Measurements from ENCODE around the gene CCDC63.

GRCh38 chr12:110906083-110906482 lies 59.3 kb downstream of the CCDC63 start:
- no peak for TF ChIP-seq POLR2A (IDR thresholded peaks at IDR 0.05)
- no peak for TF ChIP-seq CTCF (IDR thresholded peaks at IDR 0.05)
